HUES6 (cell line): ENCODE measurements around the gene ADPRM.
"Not testable (repeated sequence)": the region's sequence is repeated elsewhere in the genome, so short reads cannot be mapped to it uniquely, and the experiment has no call there.

Source experiments
- H3K27ac ChIP-seq: 2 replicates; pipeline ENCODE4 v1.7.0; 2013; ENCODE audit warnings: low read depth, mild to moderate bottlenecking, low read length, inconsistent platforms
- H3K27me3 ChIP-seq: 2 replicates; pipeline ENCODE4 v1.6.1; 2013; ENCODE audit warnings: low read length; ENCODE audit not compliant: control insufficient read depth, insufficient read depth
- H3K36me3 ChIP-seq: 2 replicates; pipeline ENCODE4 v1.6.1; 2013; ENCODE audit warnings: low read length; ENCODE audit not compliant: control insufficient read depth, insufficient read depth
- H3K4me1 ChIP-seq: 2 replicates; pipeline ENCODE4 v1.6.1; 2013; ENCODE audit warnings: low read length; ENCODE audit not compliant: control insufficient read depth, insufficient read depth
- H3K4me3 ChIP-seq: 2 replicates; pipeline ENCODE4 v1.5.1; 2013; ENCODE audit warnings: low read depth, low read length
- H3K9ac ChIP-seq: one replicate; pipeline ENCODE4 v1.6.1; 2013; ENCODE audit warnings: mild to moderate bottlenecking, low read length
- H3K9me3 ChIP-seq: 2 replicates; pipeline ENCODE4 v1.6.1; 2013; ENCODE audit warnings: low read depth, low read length; ENCODE audit not compliant: control insufficient read depth, insufficient read depth

ADPRM gene

DNA sequence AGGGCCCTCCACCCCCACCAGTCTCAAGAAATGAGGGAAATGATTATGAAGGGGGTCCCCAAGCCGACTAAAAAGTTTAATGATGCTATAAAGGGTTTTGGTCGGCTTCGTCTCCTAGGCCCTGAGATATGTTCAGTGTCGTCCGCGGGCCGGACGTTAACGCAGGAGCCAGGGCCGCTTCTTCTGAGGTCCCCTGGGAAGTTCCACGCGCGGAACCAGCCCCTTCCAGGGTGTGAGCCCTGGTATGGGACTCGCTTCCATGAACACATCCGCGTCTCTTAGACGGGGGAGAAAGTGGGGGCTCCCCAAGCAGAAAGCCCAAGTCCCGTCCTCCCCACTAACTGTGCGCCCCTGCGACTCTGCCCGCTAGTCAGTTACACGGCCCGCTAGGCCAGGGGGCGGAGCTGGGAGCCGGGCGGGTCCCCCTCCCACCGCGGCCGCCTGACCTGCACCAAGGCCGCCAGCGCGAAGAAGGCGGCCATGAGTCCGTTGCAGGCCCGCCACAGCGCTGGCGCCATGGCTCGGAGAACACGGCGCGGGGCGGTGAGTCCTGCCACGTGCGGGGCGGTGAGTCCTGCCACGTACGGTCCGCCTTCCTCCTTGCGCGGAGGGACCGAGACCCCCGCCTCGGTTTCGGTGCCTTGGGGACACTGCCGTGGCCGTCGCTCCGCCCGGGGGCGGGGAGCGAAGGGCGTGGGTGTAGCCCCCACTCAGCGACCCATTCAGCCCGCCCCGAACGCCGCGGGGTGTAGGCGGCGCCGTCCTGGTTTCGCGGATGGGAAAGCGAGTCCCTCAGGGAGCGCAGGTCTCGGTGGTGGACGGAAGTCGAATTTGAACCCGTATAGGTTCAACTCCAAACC, 32.2 kb downstream of the ADPRM start, which contains the start of gene TMEM220:
TMEM220 (minus strand) TSS at position 690 of the 860 bp plus-strand sequence; CDS start at position 518, 172 bp downstream.
- Histone ChIP-seq H3K4me1 (peaks cover 9% of the 10 kb centered on the region), H3K4me3 (peak within 1 kb of the TSS; percentile 84), H3K27me3 (no peaks in the 10 kb centered on the region), H3K27ac (peak within 1 kb of the TSS; percentile 39; the same call in 1 of the 2 replicates), H3K9ac (peak within 1 kb of the TSS; percentile 88), H3K36me3 (no peaks in the 10 kb centered on the region), H3K9me3 (no peaks in the 10 kb centered on the region)

- Histone ChIP-seq H3K27ac (peak overlapping the region; percentile 39; the same call in 1 of the 2 replicates), H3K4me3 (peak overlapping the region; percentile 84), H3K9ac (peak overlapping the region; percentile 88)
- not testable (repeated sequence) for H3K36me3 ChIP-seq, H3K27me3 ChIP-seq, H3K4me1 ChIP-seq, H3K9me3 ChIP-seq
These were observed 32.9 kb downstream of the ADPRM start for GRCh38 chr17:10730247-10730646.

DNA sequence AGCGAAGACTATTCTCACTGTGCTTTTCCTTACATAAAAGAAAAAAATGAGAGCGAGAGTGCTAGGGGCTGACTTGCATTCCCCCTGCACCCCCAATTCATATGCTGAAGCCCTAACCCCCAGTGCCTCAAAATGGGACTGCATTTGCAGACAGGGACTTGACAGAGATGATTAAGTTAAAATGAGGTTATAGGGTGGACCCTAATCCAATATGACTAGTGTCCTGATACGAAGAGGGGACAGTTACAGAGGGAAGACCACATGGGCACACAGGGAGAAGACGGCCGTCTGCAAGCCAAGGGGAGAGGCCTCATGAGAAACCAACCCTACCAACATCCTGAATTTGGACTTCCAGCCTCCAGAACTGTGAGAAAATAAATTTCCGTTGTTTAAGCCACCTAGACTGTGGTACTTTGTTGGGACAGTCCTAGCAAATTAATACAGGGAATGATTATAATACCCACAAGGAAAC, 34.0 kb downstream of the ADPRM start:
- Histone ChIP-seq H3K4me3 (peak overlapping the region; percentile 84), H3K36me3 (no peaks in the 10 kb centered on the region), H3K9ac (no peak overlapping the region), H3K9me3 (no peaks in the 10 kb centered on the region), H3K27ac (0 out of 2 replicates have a peak overlapping the region, but pooled peaks have one; percentile 34), H3K27me3 (no peaks in the 10 kb centered on the region), H3K4me1 (peaks cover 9% of the 10 kb centered on the region)

DNA sequence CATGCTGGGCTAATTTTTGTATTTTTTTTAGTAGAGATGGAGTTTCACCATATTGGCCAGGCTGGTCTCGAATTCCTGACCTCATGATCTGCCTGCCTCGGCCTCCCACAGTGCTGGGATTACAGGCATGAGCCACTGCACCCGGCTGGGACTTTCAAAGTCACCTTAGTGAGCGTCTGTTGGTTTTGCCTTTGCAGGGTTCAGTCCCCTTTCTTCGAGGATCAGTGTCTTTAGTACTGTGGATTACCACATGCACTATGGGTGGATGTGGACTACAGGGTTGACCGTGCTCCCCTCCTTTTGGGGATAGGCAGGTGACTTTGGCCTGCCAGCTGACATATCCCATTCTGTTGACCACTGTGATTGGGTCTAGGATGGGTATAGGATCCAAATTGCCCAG, 34.7 kb downstream of the ADPRM start:
- H3K36me3 ChIP-seq, H3K4me3 ChIP-seq, H3K9me3 ChIP-seq, H3K4me1 ChIP-seq, H3K9ac ChIP-seq, H3K27me3 ChIP-seq, H3K27ac ChIP-seq: not testable (repeated sequence)

DNA sequence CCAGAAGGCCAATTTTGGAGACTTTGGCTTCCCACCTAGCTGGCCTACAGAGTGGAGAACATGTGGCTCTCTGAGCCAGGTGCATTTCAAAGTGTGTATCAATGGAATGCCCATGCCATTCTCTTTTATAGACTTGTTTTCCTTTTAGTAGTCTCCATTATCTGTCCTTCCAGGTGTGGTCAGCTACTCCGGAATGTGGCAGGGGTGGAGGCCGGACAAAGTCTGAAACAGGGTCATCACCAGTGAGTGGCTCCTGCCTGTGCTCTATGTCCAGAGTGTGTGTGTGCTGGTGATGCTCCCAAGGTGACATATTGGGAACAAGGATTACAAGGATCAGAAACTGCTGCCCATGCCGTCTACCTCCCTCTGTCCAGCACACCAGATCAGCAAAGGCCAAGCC, 36.3 kb downstream of the ADPRM start:
- H3K36me3 ChIP-seq = no peaks in the 10 kb centered on the region
- no peaks in the 10 kb centered on the region for H3K9me3 ChIP-seq
- no peak overlapping the region for H3K9ac ChIP-seq
- no peak overlapping the region for H3K27ac ChIP-seq
- no peaks in the 10 kb centered on the region for H3K27me3 ChIP-seq
- H3K4me3 ChIP-seq = no peak overlapping the region
- peaks cover 9% of the 10 kb centered on the region for H3K4me1 ChIP-seq

- Histone ChIP-seq H3K4me3 (no peak overlapping the region), H3K9me3 (no peaks in the 10 kb centered on the region), H3K9ac (no peak overlapping the region), H3K27ac (no peak overlapping the region), H3K27me3 (0 out of 2 replicates have a peak, but pooled peaks cover 2% of the 10 kb centered on the region), H3K4me1 (peaks cover 11% of the 10 kb centered on the region), H3K36me3 (no peaks in the 10 kb centered on the region)
These were observed 37.9 kb downstream of the ADPRM start for GRCh38 chr17:10735251-10735650.

DNA sequence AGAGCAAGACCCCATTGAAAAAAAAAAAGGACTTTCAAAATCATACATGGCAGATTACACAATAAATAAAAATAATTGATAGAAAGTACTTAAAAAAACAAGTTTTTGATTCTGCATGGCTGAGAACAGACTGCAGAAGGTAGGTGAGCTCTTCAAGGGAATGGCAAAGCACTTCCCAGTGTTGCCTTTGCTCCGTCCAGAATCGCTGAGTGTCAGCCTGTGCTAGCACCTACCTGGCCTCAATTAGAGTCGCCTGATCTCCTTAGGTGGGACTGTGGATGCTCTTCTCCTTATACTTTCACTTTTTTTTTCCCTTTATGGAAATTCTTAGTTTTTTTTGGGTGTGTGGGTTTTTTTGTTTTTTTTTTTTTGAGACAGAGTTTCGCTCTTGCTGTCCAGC, 38.4 kb downstream of the ADPRM start:
- H3K36me3 ChIP-seq = no peaks in the 10 kb centered on the region
- no peaks in the 10 kb centered on the region for H3K9me3 ChIP-seq
- no peak overlapping the region for H3K9ac ChIP-seq

DNA sequence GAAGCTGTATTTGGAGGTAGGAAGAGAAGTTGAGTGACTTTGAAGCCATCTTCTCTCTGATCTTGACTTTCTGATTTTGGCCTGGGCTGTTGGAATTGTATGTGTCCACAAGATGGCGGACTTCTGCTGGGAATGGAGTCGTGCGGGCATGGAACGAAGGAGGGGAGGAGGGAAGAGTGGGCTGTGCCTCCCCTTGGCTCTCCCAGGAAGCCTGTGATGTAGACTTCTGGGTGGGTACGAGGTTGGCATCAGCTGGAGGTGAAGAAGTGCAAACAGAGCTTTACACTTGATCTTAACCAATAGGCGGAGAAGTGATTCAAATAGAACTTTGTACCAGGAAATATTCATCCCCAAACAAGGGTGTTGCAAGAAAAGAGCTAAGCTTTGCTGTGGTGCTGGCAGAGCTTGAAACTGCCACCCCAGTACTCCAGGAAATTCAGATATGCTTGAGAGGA, 39.8 kb downstream of the ADPRM start:
- Histone ChIP-seq H3K4me1 (peaks cover 6% of the 10 kb centered on the region; the same call in 1 of the 2 replicates), H3K27me3 (0 out of 2 replicates have a peak, but pooled peaks cover 2% of the 10 kb centered on the region), H3K9ac (no peak overlapping the region), H3K4me3 (no peak overlapping the region), H3K36me3 (no peaks in the 10 kb centered on the region), H3K9me3 (no peaks in the 10 kb centered on the region), H3K27ac (no peak overlapping the region)

More for the DNA sequence above, 38.4 kb downstream of the ADPRM start:
- Histone ChIP-seq H3K4me3 (no peak overlapping the region), H3K27me3 (0 out of 2 replicates have a peak, but pooled peaks cover 2% of the 10 kb centered on the region), H3K27ac (no peak overlapping the region), H3K4me1 (peaks cover 11% of the 10 kb centered on the region)

- Histone ChIP-seq H3K27ac (no peak overlapping the region), H3K4me1 (peaks cover 6% of the 10 kb centered on the region; the same call in 1 of the 2 replicates), H3K9ac (no peak overlapping the region), H3K36me3 (no peaks in the 10 kb centered on the region), H3K4me3 (no peak overlapping the region), H3K27me3 (0 out of 2 replicates have a peak, but pooled peaks cover 2% of the 10 kb centered on the region), H3K9me3 (no peaks in the 10 kb centered on the region)
These were observed 40.3 kb downstream of the ADPRM start for GRCh38 chr17:10737736-10738135.

DNA sequence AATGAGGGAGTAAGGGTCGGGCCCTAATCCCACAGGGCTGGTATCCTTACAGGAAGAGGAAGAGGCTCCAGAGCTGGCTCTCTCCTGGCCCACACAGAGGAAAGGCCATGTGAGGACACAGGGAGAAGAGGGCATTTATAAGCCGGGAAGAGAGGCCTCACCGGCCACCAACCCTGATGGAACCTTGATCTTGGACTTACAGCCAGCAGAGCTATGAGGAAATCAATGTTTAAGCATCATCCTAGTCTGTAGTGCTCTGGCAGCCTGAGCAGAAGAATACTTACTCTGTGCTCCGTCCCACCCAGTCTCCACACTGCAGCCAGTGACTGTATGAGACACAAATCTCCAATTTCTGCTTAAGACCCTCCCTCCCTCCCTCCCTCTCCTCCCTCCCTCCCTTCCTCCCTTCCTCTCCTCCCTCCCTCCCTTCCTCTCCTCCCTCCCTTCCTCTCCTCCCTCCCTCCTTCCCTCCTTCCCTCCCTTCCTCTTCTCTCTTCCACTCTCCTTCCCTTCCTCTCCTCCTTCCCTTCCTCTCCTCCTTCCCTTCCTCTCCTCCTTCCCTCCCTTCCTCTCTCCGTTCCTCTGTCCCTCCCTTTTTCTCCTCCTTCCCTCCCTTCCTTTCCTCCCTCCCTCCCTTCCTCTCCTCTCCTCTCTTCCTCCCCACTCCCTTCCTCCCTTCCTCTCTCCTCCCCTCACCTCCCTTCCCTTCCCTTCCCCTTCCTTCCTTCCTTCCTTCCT, 41.3 kb downstream of the ADPRM start:
- Histone ChIP-seq H3K36me3 (no peaks in the 10 kb centered on the region), H3K4me1 (peaks cover 2% of the 10 kb centered on the region; the same call in 1 of the 2 replicates), H3K27me3 (0 out of 2 replicates have a peak, but pooled peaks cover 2% of the 10 kb centered on the region), H3K9me3 (no peaks in the 10 kb centered on the region), H3K27ac (no peak overlapping the region), H3K4me3 (no peak overlapping the region), H3K9ac (no peak overlapping the region)
